HG03103 (cell line): ENCODE data around the gene TP63.

Experiments
- ATAC-seq: cut with Tn5 transposase; IDR thresholded peaks from one replicate; pipeline ENCODE4 v1.9.1; 2021; ENCODE audit warnings: low read depth; ENCODE audit not compliant: unreplicated experiment

The TP63 gene

DNA sequence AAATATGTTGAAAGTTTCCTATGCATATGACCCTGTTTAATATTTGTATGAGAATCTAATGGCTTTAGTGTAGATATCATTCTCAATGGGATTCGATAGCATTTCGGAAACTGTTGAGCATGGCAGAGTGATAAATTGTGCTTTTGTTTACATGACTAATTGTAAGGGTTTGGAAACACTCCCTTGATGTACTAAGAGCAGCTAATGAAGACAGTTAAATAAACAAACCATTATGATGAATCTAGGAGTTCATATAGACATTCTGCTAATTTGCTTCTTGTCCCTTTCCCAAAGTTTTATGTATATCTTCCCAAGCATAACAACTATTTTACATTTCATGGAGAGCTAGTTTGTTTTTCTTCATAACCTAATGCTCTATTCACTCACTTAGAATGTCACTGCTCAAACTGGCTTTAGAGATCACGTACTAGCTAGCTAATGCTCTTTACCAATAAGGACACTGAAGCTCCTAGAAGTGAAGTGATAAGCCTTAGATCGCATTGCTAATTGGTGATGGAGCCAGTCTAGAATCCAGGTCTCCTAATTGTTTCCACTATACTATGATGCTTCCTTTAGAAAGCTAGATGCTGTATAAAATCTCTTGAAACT, 140.8 kb downstream of the TP63 start:
- ATAC-seq: no peak

DNA sequence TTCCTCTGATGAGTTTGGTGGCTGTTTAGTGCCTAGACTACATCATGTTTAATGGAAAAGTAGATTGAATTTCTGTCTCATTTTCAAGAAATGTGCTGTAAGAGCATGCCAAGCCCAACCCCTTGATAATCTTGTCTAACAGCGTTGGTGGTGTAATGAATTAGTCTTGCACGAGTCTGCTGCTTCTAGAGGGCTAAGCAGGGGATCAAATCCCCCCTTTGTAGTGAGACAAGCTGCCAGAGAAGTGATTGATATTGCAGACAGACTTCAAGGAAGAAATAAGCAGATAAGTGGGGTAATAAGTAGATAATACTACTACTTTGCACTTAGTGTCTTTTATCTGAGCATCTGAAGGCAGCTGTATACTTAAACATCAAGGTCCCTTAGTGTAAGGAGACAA, 141.4 kb downstream of the TP63 start:
- no peak for ATAC-seq

DNA sequence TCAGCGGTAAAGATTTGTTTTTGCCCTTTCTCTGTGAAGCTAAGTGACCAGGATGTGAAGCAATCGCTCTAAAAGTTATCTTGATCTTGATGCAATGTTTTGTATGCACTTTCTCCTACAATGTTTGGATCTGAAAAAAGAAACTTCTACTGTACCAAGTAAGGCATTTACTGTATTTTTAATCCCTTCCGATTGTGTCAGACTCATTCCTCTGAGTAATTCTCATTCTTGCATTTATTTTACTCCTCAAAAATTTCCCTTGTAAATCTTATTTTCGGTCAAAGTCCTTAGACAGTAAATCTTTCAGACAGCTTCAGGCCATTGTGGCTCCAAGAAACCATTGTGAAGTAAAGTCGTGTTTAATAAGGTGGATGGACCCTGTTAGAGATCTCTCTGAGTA, 141.9 kb downstream of the TP63 start:
- no peak for ATAC-seq

DNA sequence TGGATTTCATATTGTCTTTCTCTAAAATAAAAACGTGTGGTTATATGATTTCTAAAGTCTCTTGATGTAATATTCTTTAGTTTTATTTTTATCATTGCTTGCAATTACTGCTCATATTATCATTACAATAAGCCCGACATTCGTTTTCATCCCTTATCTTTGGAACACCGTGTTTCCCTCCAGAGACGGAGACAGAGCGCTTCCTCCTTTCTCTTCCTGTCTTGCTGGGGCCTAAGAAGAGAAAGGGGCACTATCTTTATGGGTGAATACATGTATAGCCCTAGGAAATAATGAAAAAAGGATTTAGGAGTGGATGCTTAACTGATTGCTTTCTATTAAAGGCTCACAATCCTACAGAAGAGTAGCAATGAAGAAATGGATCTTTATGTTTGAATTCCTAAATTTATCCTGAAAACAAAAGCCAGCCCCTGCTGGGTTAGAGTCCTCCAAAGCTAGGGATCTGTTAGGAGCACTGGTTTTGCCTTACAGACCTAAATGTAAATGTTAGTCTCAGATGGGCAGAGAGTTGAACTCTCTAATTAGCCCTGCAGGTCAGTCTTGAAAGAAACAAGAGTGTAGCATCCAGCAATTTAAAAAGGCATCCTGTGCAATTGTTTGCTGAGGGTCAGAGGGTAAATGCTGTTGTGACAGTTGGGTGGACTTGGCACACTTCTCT, 145.1 kb downstream of the TP63 start:
- no peak for ATAC-seq

DNA sequence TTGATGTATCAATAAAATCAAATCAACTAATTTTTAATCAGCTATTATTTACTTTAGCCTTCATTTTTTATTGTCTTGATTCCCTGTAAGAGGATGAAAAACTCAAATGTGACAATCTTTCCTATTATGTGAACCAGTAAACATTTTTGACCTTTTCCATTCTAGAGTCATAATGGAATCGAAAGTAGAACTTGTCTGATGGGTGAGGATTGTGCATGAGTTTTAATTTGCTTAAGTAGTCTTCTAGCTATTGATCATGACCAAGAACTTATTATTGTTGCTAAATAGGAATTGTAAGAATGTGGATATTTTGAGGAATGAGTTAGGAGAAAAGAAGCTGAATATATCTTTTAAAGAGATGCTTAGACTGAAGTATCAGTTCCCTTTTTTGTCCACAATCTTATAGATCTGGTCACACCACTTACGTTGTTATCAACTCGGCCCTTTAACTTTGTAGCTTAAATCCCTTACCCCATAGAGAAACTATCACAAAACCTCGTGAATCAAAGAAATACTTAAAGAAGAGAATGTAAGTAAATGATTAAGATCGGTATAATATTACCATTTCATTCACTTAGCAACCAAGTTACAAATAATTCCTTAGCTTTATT, 147.3 kb downstream of the TP63 start:
- no peak for ATAC-seq

DNA sequence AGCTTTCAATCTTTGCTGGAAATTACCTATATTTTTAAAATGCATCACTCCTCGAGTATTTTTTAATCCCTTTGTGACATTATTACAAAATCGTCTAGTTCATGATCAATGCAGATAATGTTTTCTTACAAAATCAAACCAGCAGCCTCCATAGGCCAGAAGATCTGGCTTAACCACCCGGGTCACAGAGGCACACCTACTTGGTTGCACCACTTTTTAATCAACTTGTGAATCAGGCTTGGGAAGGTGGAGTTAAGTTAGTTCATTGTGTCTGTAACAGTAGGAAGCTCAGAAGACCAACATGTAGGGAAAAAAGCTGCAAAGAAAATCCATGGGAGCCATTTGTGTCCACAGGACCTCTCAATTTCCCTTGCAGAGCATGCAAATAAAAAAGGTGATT, 148.0 kb downstream of the TP63 start:
- ATAC-seq: no peak

DNA sequence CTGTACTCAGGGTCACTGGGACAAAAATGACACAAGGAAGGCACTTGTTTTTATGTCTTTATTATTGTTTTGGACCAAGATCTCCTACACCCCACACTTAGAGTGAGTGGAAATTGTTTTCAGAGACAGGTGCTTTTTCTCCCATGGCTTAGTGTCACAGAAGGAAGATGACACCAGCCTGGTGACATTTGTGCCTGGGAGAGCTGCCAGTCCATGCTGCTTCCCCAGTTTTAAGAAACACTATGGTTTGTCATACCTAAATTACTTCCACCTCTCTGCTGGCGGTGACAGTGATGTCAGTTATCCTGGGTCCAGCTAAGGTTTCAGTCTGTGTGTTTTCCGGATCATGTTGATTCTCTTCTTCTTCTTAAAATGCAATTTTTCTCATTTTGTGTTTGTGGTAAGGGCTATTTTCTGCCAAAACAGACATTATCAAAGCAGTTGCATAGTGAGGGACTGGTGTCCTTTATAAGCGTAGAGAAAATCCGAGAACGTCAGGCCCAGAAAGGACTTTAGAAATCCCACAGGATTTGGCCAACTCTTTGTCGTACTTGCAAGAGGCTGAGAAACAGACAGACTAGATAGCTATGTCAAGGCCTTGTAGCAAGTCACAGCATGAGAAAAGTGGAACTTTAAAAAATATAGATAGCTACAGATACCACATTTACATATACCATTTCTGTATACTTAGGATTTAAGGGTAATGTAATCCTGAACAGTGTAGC, 149.5 kb downstream of the TP63 start:
- ATAC-seq: no peak

DNA sequence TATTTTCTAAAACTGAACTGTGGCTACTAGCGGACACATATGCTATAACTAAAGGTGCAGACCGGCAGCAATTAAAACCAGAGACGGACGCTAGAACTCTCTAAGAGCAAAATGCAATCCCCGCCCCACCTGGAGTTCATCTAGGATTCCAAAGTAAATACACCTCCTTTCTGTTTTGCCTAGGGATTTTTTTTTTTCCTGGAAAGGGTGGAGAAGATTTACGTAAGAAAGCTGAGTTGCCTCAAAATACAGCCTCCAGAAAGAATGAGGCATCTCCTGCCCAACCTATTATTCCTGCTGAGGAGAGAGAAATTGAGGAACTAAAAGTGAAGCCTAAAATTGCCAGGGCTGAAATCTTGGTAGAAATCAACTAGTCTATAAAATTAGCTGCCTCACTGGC, 150.2 kb downstream of the TP63 start:
- ATAC-seq: no peak

DNA sequence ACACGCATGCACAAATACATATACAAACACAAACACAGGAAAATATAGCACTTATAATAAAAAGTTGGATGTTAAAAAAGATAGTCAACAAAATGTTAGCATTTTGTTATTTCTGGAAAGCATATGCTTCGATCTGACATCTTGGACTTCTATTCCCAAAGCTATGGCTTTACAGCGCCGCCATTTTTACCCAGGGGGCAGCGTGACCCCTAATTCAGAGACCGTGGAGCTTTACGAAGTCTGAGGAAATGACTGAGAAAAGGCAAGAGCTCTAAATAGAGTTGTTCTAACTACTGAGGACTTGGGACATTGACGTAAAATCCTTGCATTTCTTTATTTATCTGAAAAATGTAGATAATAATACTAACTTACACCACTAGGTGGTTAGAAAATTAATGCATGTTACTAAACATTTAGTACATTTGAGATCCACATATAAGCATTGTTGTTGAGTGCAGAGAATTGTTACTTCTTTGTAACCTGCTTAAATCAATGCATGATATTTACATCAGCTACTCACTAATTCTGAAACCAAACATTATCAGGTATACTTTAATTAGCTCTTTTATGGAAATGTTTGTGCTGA, 155.4 kb downstream of the TP63 start:
- ATAC-seq: no peak

DNA sequence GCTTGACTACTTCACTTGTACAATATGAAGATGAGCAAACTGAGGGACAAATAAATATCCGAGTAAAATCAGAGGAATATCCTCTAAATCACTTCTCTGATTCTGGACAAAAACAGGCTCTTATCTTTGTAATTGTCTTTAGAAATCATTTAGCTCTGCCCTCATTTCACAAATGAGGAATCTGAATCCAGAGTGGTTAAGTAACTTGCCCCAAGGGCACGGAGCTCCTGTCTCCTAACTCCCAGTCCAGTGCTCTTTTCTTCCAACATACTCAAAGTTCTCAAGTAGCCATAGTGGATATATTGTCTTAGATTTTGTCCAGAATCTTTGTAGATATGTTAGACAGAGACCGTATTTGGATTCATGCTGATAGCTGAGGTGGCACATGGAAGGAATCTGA, 156.0 kb downstream of the TP63 start:
- no peak for ATAC-seq

DNA sequence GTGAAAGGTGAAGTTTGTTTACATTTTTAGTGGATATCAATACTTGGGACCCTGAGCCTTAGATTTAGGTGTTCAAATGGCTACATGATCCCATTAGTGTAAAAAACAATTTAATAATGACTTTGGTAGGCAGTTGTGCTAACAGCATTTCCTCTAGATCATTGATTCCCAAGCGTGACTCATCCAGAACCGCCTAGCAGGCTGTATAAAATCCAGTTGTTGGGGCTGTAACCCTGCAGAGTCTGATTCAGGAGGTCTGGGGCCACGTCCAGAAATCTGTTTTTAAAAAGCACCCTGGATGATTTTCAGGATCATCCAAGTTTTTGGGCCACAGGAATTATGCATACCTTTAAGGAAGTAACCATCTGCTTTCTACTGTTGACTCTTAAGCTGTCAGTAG, 156.4 kb downstream of the TP63 start:
- ATAC-seq: no peak

DNA sequence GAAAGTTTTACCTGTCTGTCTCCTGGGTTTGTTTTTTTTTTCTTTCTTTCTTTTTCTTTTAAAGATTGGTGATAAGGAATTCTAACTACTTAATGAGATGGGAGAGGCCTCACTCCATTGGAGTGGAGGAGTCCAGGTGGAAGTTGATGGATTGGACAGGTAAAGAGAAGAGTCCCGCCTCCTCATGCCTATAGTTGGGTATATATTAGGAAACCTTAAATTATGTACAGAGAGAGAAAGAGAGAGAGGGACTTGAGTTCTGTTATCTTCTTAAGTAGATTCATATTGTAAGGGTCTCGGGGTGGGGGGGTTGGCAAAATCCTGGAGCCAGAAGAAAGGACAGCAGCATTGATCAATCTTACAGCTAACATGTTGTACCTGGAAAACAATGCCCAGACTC, 158.2 kb downstream of the TP63 start:
- ATAC-seq: no peak

DNA sequence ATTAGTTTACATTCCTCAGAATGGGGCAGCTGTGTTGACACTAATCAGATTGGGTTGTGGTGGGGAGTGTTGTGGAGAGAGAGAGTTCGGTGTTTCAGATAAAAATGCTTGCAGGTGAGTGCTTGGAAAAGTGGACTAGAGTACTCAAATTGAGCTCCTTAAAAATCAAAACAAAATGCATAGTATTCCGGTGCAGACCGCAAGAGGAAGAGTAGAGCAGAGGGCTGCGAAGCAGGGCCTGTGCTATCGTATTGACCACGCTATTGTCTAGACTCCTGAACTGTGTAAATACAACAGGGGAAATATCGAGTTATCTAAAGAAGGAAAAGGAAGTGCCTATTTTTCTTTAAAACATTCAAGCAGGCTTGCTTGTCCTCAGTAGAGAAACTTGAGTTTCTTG, 159.5 kb downstream of the TP63 start:
- no peak for ATAC-seq

DNA sequence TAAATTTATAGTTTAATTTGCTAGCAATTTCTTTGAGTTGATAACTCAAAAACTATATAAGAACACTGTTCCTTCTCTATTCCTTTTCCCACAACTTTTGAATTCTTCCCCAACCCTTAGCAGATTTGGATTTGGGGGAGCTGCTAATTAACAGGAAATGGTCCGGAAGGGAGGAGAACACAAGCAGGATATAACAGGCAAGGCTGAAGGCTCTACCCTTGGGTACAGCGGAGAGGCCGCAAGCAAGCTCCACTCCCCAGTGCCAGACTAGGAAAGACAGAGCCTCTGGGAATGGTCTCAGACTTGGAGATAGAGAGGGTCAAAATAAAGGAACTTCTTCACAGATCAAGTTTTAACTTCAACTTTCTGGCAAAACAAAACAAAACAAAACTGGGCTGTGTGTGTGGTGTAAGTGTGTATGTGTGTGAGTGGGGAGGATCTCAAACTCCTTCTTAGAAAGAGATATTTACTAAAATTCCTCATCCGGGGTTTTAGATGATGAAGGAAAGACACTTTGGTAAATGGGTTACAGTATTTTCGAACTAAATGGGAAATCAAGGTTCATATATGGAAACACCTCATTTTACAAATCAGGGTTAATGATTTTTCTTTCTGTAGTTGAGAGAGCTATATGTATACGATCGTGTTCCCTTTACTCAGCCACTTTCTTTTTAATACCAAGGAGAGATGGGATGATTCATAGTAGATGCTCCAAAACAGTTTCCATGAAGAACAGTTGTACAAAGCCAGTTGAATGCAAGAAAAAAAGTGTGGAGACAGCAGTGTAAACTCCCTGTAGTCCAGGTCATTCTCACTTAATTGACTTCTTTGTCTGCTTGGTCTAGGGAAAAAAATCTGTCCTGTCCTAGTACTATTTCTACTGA, 161.1 kb downstream of the TP63 start:
- no peak for ATAC-seq

DNA sequence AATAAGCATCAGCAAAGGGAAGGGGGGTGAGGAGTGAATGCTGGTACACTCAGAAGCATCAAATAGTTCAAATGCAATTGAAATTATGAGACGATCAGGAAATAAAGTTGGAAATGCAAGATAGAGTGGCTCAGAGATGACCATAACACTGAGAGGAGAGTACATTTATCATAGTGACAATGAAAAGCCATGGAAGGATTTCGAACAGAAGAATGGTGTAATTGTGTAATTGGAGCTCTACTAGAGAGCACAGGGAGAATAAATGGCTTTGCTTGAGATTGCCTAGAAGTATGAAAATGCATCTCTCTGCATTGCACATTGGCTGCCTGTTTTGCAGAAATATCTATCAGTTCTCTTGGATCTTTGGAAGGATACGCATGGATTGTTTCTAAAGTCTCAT, 163.3 kb downstream of the TP63 start:
- no peak for ATAC-seq

DNA sequence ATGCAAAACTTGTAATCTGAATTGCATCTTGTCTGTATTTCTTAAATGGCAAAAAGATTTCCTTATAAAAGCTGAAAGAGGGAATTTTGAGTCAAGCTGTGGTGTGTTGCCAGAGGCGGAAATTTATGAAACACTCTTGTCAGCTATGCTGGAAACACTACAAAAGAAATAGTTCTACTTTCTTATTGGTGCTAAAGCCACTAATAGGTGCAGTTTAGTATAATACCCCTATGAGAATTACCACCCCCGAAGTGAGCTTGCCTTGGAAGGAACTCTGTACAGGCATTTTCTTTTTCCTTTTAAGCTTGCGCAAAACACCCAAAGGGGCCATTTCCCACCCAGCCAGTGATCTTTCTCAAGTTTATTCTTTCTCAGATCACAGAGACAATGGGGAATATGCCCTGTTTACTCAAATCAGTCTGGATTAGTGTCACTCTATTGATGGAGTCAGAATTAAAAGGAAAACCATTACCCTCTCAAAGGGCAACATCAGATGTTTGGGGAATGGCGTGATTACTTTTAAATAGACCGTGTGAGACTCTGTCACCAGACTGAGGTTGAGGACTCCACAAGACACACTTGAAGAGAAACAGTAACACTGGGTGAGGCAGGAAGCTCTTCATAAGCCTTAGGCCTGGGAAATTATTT, 166.0 kb downstream of the TP63 start:
- no peak for ATAC-seq

DNA sequence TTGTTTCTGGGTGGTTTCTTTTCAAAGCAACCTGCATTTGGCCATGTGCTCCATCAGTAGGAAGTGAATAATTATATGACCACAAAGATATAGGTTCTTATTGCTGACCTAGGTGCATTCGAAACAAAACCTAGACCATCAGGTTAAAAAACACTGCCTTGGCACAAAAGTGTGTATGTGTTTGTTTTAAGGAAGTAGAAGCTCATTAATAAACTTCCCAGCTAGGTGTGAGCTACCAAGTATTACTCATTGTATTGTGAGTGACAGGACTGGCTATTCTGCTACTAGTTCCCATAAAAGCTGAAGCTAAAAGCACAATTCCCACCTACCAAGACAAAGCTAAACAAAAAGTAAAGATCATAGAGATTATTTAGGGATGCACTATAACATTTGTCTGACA, 168.2 kb downstream of the TP63 start:
- ATAC-seq: no peak

DNA sequence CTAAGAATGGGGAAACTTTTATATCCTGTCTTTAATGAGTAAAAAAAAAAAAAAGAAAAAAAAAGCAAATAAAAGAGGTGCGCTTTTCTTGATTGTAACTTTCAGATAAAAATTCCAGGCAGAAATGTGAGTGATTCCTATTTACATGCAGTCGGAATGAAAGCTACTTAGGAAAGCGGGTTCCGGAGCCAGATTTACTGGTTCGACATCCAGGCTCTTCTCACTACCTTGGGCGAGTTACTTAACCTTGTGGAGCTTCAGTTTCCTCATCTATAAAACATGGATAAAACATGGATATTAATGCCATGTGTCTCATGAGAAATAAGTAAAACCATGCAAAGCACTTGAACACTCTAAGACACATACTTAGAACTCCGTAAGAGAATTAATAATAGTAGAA, 169.2 kb downstream of the TP63 start:
- no peak for ATAC-seq

DNA sequence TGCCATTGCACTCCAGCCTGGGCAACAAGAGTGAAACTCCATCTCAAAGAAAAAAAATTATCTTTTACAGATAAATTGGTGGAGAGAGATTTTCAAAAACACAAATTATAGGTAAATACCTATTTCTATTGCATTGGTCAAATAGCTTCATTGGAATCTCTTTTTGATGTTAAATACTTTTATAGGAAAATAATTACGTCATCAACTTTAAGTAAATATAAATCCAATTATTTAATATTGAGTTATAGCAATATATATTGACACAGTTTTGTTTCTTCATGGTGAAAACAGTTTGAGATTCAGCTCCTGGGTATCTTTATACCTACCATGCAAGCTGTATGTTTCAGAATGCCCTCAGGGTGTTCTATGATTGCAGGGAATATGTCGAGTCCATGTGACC, 172.1 kb downstream of the TP63 start:
- no peak for ATAC-seq
